ACC112 (cell line): ENCODE data around the gene APOA1.

ENCODE experiments used
- H2AFZ ChIP-seq: fragments of 200-600 bp; sonication (generic); one replicate; pipeline ENCODE4 v1.6.0; 2017; ENCODE audit warnings: antibody characterized with exemption, low read length; ENCODE audit not compliant: unreplicated experiment
- H3K27ac ChIP-seq: fragments of 200-600 bp; sonication (generic); 2 replicates; pipeline ENCODE4 v1.5.1; 2014; ENCODE audit warnings: low read depth, mild to moderate bottlenecking, antibody characterized with exemption, low read length, moderate library complexity
- H3K27me3 ChIP-seq: fragments of 200-600 bp; sonication (generic); 2 replicates; pipeline ENCODE4 v1.6.1; 2014; ENCODE audit warnings: mild to moderate bottlenecking, antibody characterized with exemption, low read length, moderate library complexity, mixed read lengths; ENCODE audit not compliant: insufficient read depth
- H3K36me3 ChIP-seq: fragments of 200-600 bp; sonication (generic); 2 replicates; pipeline ENCODE4 v1.6.1; 2016; ENCODE audit warnings: mild to moderate bottlenecking, antibody characterized with exemption, low read length, moderate library complexity, mixed read lengths; ENCODE audit not compliant: insufficient read depth
- H3K4me1 ChIP-seq: fragments of 200-600 bp; sonication (generic); one replicate; pipeline ENCODE4 v1.6.1; 2016; ENCODE audit warnings: low read length, mixed read lengths; ENCODE audit not compliant: insufficient read depth, unreplicated experiment, control insufficient read depth
- H3K4me3 ChIP-seq: fragments of 200-600 bp; sonication (generic); 2 replicates; pipeline ENCODE4 v1.5.1; 2014; ENCODE audit warnings: mild to moderate bottlenecking, low read depth, low read length
- H3K79me2 ChIP-seq: fragments of 200-600 bp; sonication (generic); one replicate; pipeline ENCODE4 v1.6.0; 2016; ENCODE audit warnings: low read length; ENCODE audit not compliant: control insufficient read depth, unreplicated experiment, insufficient read depth

APOA1 gene

DNA sequence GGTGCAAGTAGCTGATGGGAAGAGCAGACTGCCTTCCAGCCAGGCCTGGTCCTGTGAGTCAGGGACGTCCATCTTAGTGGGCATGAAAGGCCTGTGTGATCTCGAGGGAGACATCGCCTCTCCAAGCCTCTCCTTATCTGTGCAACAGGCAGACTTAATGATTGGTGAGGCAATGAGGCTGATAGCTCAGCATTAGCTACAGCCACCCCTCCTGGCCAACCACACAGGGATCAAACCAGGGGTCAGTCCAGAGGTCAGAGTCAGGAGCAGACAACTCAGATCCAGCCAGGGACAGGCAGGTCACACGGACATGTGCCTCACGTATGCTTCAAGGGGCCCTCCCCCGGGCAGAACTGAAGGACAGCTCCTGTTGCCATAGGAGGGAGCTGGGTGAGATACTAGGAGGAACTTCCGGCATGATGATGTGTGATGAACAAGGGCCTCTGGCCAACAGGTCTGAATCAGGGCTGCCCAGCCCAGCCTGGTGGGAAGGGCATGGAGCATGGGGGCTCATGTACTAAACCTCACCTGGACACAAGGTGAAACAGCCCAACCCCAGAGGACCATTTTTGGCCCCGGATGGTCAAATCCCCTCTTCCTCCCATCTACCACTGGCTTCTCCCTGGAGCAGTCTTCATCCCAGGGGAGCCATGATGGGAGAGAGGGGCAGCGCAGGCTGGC lies 10.5 kb downstream of the APOA1 start:
- H2AFZ ChIP-seq = no peak overlapping the region
- H3K79me2 ChIP-seq = no peaks in the 10 kb centered on the region
- H3K27me3 ChIP-seq = no peaks in the 10 kb centered on the region
- no peak overlapping the region for H3K4me3 ChIP-seq
- H3K4me1 ChIP-seq = peaks cover 15% of the 10 kb centered on the region
- no peak overlapping the region for H3K27ac ChIP-seq
- H3K36me3 ChIP-seq = no peaks in the 10 kb centered on the region

DNA sequence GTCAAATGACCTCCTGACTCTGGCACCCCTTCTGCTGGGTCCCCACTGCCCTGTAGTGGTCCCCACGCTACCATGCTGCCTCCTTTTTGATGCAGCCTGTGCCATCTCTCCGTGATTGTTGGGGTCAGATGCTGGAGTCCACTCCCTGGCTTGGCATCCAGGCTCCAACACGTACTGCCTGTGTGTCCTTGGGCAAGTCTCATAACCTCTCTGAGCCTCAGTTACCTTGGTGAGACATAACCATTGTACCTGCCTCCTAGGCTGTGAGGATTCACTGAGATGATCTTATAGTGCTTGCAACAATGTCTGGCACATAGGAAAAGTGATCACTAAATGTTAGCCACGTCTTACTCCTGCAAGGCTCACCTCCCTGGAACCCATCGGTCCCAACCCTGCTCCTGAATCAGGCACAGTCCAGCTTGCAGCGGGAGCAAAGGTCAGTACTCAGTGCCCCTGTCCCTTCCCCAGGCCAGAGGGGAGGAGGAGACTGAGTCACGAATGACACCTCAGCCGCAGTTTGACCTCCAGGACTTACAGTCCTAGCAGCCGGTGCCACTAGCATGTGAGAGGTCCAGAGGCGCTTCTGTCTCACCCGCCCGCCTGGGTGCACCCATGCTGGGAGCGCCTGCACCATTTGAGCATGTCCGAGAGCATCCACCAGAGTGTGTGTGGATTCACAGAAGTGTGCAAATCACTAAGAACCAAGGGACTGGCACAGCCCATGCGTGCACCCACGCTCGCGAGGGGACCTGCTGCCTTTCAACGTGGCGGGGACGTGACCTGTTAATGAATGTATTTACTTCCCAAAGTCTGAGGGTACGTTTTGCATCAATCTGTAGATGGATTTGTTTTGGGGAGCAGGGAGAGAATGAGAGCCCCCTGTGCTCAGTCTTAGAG lies 11.3 kb downstream of the APOA1 start:
- Histone ChIP-seq H3K4me1 (peaks cover 15% of the 10 kb centered on the region), H3K27ac (no peak overlapping the region), H3K4me3 (no peak overlapping the region), H3K27me3 (no peaks in the 10 kb centered on the region), H3K36me3 (no peaks in the 10 kb centered on the region), H2AFZ (no peak overlapping the region), H3K79me2 (no peaks in the 10 kb centered on the region)

DNA sequence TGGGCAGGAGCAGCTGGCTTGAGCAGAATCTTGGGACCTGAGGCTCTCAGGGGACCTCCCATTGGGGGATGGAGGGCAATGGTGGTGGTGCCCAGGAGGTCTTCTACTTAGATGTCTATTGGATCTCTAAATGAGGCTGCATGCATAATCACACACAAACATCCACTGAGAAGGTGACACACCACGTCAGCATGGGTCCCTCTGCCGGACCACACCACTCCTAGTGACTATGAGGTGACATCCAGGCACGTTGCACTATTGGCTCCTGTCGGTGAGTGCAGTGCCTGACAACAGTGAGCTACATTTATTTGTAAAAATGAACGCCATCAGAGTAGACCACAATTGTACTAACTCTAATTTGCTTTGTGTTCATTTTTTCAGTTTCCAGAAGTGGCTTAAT lies 12.0 kb downstream of the APOA1 start:
- Histone ChIP-seq H3K27ac (no peak overlapping the region), H3K4me3 (no peak overlapping the region), H3K36me3 (no peaks in the 10 kb centered on the region), H3K27me3 (no peaks in the 10 kb centered on the region), H2AFZ (no peak overlapping the region), H3K79me2 (no peaks in the 10 kb centered on the region), H3K4me1 (peaks cover 15% of the 10 kb centered on the region)

DNA sequence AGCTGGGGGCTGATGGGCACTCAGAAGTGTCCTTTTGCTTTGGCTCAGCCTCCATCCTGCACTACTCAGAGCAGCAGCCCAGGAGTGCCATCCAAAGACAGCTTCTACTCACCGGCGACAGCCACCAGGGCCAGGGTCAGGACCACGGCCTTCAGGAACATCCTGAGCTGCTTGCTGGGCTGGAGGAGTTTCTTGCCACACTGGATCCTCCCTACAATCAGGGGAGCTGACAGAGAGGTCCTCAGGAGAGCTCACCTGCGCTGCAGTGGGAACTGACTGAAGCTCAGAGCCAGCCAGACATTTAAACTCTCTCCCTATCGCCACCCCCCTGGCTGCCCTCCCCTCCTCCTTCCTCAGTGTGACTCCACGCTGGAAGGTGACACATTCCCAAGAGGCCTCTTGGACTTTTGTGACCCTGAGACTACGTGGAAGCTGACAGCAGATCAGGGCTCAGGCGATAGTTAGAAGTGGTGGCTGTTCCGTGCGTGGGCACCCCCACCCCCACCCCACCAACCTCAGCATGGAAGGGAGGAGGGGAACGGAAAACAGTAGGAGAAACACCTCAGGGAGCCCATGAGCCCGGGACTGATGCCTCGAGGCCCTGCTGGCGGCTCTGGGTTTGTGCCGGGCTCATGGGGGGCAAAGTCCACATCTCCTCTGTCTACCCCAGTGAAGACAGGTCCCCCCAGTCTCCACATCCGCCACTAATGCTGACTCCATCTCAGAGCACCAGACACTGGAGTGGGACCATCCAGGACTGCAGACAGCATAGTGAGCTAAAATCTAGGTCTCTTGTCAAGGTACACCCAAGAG lies 14.2 kb downstream of the APOA1 start, which contains the start of gene APOA4:
TSS of gene APOA4 (minus strand) at position 274 of the 813 bp plus-strand sequence. CDS start at position 161, 113 bp downstream.
- Histone ChIP-seq H2AFZ (no peak within 1 kb of the TSS), H3K4me1 (no peaks in the 10 kb centered on the region), H3K27me3 (no peaks in the 10 kb centered on the region)

DNA sequence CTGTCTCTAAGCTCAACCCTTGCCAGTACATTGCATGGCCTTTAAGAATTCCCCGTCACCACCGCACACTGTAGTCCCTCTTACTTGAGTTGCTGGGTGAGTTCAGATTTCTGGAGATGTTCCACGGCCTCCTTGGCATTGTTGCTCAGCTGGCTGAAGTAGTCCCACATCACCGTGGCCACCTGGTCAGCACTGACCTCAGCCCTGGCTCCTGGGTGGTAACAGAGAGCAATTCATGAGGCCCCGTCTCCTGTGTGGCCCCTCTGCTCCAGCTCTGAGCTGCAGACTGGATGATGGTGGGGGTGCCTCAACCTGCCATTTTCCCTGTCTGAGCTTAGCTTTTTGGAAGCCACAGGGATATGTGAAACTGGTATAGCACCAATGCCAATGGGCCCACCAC lies 14.8 kb downstream of the APOA1 start:
- Histone ChIP-seq H3K79me2 (no peaks in the 10 kb centered on the region), H3K27me3 (no peaks in the 10 kb centered on the region), H3K4me1 (no peaks in the 10 kb centered on the region), H2AFZ (no peak overlapping the region), H3K4me3 (no peak overlapping the region), H3K27ac (no peak overlapping the region), H3K36me3 (no peaks in the 10 kb centered on the region)

More for the DNA sequence above, 14.2 kb downstream of the APOA1 start, which contains the start of gene APOA4:
- H3K27ac ChIP-seq = no peak within 1 kb of the TSS
- H3K4me3 ChIP-seq = no peak within 1 kb of the TSS
- no peaks in the 10 kb centered on the region for H3K36me3 ChIP-seq
- no peaks in the 10 kb centered on the region for H3K79me2 ChIP-seq

DNA sequence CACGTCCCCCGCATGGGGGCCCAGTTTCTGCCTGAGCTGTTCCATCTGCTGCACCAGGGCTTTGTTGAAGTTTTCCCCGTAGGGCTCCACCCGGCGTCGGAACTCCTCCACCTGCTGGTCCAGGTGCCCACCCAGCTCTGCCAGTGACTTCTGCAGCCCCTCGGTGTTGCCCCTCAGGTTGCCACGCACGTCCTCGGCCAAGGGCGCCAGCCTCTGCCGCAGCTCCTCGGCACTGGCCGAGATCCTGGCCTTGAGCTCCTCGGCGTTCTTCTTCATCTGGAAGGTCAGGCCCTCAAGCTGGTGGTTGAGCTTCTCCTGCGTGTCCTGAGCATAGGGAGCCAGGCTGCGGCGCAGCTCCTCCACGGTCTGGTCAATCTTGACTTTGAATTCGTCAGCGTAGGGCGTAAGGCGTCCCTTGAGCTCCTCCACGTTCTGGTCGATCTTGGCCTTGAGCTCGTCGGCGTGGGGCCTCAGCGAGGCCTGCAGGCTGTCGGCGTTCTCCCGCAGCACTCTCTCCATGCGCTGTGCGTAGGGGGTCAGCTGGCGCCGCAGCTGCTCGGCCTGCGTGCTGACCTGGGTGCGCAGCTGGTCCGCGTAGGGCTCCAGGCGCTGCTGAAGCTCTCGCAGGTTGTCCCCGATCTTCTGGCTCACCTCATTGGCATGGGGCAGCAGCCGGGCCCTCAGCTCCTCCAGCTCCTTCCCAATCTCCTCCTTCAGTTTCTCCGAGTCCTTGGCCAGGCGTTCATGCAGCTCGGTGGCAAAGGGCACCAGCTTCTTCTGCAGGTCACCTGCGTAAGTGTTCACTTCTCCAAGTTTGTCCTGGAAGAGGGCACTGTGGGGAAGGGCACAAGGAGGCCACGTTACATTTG lies 16.1 kb downstream of the APOA1 start:
- Histone ChIP-seq H3K79me2 (no peaks in the 10 kb centered on the region), H3K27ac (no peak overlapping the region), H3K27me3 (no peaks in the 10 kb centered on the region), H2AFZ (no peak overlapping the region), H3K4me3 (no peak overlapping the region), H3K4me1 (no peaks in the 10 kb centered on the region), H3K36me3 (no peaks in the 10 kb centered on the region)

DNA sequence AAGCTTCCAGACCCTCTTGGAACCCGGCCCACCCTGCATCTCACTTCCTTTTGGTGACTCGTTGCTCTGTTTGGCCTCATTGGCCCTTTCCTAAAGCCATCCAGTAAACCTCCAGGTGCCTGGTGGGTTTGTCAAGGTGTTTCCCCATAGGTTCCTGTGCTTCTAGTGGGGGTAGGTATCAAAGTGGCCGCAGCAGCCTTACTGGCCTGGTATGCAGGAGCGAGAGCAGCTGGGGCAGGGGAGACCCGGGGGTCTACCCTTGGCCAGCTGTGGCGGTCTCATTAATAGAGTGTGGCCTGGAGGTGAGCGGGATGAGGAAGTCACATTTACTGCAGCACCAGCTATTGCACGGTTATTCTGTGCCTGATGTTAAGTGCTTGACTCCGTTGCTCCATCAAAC lies 18.4 kb downstream of the APOA1 start:
- Histone ChIP-seq H3K4me1 (peaks cover 2% of the 10 kb centered on the region), H3K36me3 (no peaks in the 10 kb centered on the region), H3K27me3 (no peaks in the 10 kb centered on the region), H3K79me2 (no peaks in the 10 kb centered on the region), H3K27ac (no peak overlapping the region), H3K4me3 (no peak overlapping the region), H2AFZ (no peak overlapping the region)

DNA sequence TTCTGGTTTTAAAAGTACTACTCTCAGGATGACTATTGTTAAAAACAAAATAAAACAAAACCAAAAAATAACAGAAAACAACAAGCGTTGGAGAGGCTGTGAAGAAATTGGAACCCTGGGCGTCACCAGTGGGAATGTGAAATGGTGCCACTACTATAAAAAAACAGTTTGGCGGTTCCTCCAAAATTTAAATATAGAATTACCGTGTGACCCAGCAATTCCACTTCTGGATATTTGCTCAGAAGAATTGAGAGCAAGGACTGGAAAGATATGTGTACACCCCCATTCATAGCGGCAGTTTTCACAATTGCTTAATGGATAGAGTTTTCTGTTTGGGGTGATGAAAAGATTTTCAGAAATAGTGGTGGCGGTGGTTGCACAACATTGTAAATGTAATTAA lies 22.9 kb downstream of the APOA1 start:
- H3K4me1 ChIP-seq = peaks cover 21% of the 10 kb centered on the region
- no peaks in the 10 kb centered on the region for H3K27me3 ChIP-seq
- H2AFZ ChIP-seq = no peak overlapping the region
- H3K79me2 ChIP-seq = no peaks in the 10 kb centered on the region
- H3K4me3 ChIP-seq = no peak overlapping the region
- H3K27ac ChIP-seq = no peak overlapping the region
- no peaks in the 10 kb centered on the region for H3K36me3 ChIP-seq

DNA sequence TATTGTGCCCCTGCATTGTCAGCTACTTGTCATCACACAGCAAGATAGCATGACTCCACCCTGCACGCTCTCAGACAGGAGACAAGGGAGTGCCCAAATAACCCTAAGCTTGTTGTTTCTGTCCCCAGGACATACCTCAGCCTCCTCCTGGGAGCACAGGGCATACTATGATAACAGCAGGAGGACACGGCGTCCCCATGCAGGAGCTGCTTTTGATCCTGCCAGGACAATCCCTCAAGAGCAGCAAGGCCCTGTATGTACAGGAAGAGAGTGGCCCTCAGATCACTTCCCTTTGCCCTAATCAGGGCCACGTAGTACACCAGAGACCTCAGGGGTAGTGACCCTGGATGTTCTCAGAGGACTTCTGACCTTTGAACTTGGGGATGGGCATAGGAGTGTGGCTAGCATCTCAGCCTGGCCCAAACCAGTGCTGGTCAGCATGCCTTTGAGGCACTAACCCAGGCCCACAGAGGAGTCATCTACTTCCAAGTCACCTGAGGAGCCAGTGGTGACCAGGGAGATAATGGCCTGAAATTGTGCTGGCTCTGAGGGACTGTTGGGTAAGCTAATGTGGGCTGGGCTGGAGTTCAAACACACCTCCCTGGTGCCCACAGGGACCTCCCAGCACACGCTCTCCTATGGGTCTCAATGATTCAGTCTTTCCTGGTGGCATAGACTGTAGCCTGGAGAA lies 23.5 kb downstream of the APOA1 start:
- Histone ChIP-seq H3K79me2 (no peaks in the 10 kb centered on the region), H2AFZ (no peak overlapping the region), H3K27me3 (no peaks in the 10 kb centered on the region), H3K4me3 (no peak overlapping the region), H3K4me1 (peaks cover 24% of the 10 kb centered on the region), H3K27ac (no peak overlapping the region), H3K36me3 (no peaks in the 10 kb centered on the region)
